ENCODE data around the gene SRGAP1. TPM values are rescaled to one million over a fixed set of nuclear protein-coding genes. Genes with fewer than 3 reads are reported as not detected.

SRGAP1 gene
- total RNA-seq, 1 experiment from 2014 or later: 65.0 TPM

GRCh38 chr12:63917864-63918799 lies 73.6 kb downstream of the SRGAP1 start:
- POLR2A ChIA-PET: interaction anchor here (0.6 to 9.3 kb wide), 34 partner anchors 9 to 344 kb away, joined by 3 to 101 read pairs (median 5); partner anchors contain the start of genes KICS2 and SRGAP1
- DNase-seq (ENCODE audit: unreplicated experiment): peak; percentile 97
- Mint-ChIP-seq H3K4me3 (ENCODE audit: unreplicated experiment) (peak overlapping the region; percentile 0), H3K9me3 (ENCODE audit: unreplicated experiment) (peaks cover 8% of the 10 kb centered on the region), H3K27me3 (ENCODE audit: insufficient read depth, unreplicated experiment) (no peaks in the 10 kb centered on the region), H3K4me1 (ENCODE audit: insufficient read depth, unreplicated experiment) (peaks cover 80% of the 10 kb centered on the region), H3K36me3 (ENCODE audit: insufficient read depth, unreplicated experiment) (peaks cover 7% of the 10 kb centered on the region), H3K27ac (ENCODE audit: low read depth, unreplicated experiment) (peak overlapping the region; percentile 89)
- no TSS peak for BruUV-seq (replicated peaks)
- CTCF ChIA-PET: interaction anchor here (0.6 to 4.6 kb wide), 8 partner anchors 16 to 324 kb away, joined by 3 to 28 read pairs (median 3); partner anchors contain the start of gene SRGAP1
- TF ChIP-seq, protein P1, sequence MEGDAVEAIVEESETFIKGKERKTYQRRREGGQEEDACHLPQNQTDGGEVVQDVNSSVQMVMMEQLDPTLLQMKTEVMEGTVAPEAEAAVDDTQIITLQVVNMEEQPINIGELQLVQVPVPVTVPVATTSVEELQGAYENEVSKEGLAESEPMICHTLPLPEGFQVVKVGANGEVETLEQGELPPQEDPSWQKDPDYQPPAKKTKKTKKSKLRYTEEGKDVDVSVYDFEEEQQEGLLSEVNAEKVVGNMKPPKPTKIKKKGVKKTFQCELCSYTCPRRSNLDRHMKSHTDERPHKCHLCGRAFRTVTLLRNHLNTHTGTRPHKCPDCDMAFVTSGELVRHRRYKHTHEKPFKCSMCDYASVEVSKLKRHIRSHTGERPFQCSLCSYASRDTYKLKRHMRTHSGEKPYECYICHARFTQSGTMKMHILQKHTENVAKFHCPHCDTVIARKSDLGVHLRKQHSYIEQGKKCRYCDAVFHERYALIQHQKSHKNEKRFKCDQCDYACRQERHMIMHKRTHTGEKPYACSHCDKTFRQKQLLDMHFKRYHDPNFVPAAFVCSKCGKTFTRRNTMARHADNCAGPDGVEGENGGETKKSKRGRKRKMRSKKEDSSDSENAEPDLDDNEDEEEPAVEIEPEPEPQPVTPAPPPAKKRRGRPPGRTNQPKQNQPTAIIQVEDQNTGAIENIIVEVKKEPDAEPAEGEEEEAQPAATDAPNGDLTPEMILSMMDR (IDR thresholded peaks at IDR 0.05; ENCODE audit: unreplicated experiment): no peak
- intact Hi-C loops (cut with micrococcal nuclease): loop anchor here (1.0 to 5.0 kb wide), 6 partner anchors 13 to 264 kb away; partner anchors contain the start of gene SRGAP1

- TF ChIP-seq, protein P1 (IDR thresholded peaks at IDR 0.05; ENCODE audit: unreplicated experiment): no peak
- DNase-seq (ENCODE audit: unreplicated experiment): peak; percentile 87
- peak overlapping the region; percentile 89 for H3K27ac Mint-ChIP-seq (ENCODE audit: low read depth, unreplicated experiment)
- ChIA-PET POLR2A (interaction anchor here (0.6 to 9.3 kb wide), 23 partner anchors 10 to 303 kb away, joined by 3 to 101 read pairs (median 8); partner anchors contain the start of genes KICS2 and SRGAP1), CTCF (interaction anchor here (0.6 to 4.6 kb wide), 3 partner anchors 74 to 319 kb away, joined by 3 to 28 read pairs (median 4); partner anchors contain the start of gene SRGAP1)
- H3K36me3 Mint-ChIP-seq (ENCODE audit: insufficient read depth, unreplicated experiment): peaks cover 10% of the 10 kb centered on the region
- intact Hi-C loops (cut with micrococcal nuclease): loop anchor here (1.0 to 5.0 kb wide), 6 partner anchors 12 to 263 kb away; partner anchors contain the start of gene SRGAP1
- H3K27me3 Mint-ChIP-seq (ENCODE audit: insufficient read depth, unreplicated experiment): no peaks in the 10 kb centered on the region
- no TSS peak for BruUV-seq (replicated peaks)
- H3K4me1 Mint-ChIP-seq (ENCODE audit: insufficient read depth, unreplicated experiment): peaks cover 80% of the 10 kb centered on the region
- H3K4me3 Mint-ChIP-seq (ENCODE audit: unreplicated experiment): peak overlapping the region; percentile 0
- H3K9me3 Mint-ChIP-seq (ENCODE audit: unreplicated experiment): peaks cover 8% of the 10 kb centered on the region
Measured at GRCh38 chr12:63918800-63919300, 74.3 kb downstream of the SRGAP1 start.

DNA sequence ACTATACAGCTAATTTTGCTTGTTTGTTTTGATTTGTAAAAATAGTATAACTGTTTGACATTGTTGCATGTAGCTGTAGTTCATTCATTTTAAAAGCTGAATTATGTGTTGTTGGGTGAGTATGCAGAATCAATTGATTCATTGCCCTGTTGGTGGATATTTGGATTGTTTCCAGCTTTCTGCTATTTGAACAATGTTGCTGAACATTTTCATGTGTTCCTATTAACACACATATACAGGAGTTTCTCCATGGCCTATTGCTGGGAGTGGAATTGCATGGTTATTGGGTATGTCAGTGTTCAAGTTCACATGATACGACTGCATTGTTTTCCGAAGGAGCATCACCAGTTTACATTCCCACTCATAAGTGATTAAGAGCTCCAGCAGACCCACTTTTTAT lies 75.3 kb downstream of the SRGAP1 start:
- Mint-ChIP-seq H3K27ac (ENCODE audit: low read depth, unreplicated experiment) (peak overlapping the region; percentile 89), H3K4me3 (ENCODE audit: unreplicated experiment) (peak overlapping the region; percentile 26), H3K9me3 (ENCODE audit: unreplicated experiment) (peaks cover 8% of the 10 kb centered on the region), H3K36me3 (ENCODE audit: insufficient read depth, unreplicated experiment) (peaks cover 12% of the 10 kb centered on the region), H3K4me1 (ENCODE audit: insufficient read depth, unreplicated experiment) (peaks cover 74% of the 10 kb centered on the region), H3K27me3 (ENCODE audit: insufficient read depth, unreplicated experiment) (no peaks in the 10 kb centered on the region)
- intact Hi-C loops (cut with micrococcal nuclease): loop anchor here (5.0 kb wide), 2 partner anchors 168 to 263 kb away; no protein-coding TSS in a partner anchor
- POLR2A ChIA-PET: interaction anchor here (0.6 to 9.3 kb wide), 14 partner anchors 9 to 184 kb away, joined by 3 to 101 read pairs (median 5); partner anchors contain the start of gene SRGAP1
- TF ChIP-seq, protein P1 (IDR thresholded peaks at IDR 0.05; ENCODE audit: unreplicated experiment): no peak
- CTCF ChIA-PET: interaction anchor here (0.6 to 4.6 kb wide), 7 partner anchors 9 to 473 kb away, joined by 3 to 28 read pairs (median 4); partner anchors contain the start of gene SRGAP1
- no TSS peak for BruUV-seq (replicated peaks)
- DNase-seq (ENCODE audit: unreplicated experiment): no peak
